ENCODE data around the gene HBA1. TPM values are rescaled to one million over a fixed set of nuclear protein-coding genes. Genes with fewer than 3 reads are reported as not detected.

HBA1 gene
- total and polyA plus RNA-seq, 2 donors (not counting 3 experiments of a cell fraction or from before 2014, with no cell fraction given) = not detected

DNA sequence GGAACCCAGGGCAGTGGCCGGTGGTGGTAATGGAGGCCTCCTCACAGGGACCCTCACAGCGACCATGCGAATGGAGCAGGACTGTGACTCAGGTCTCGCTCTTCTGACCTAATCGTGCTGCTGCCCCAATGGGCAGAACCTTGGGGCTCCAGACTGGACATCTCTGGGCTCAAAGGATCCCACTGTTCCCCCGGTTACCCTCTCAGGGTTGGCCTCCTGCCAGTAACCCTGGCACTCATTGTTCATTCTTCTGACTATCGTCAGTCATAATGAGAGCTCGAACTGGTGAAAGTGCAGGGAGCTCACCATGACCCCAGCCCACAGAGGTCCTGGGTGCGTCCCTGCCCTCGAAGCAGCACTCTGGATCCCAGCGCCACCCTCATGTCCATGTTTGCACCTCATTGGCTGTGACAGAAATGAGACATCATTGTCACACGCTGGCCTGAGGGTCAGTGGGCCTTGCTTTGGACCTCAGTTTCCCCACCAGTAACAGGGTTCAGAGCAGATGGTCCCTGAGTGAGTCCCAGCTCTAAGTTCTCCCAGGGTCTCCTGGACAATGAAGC is 34.0 kb upstream of the HBA1 start:
- Histone ChIP-seq H3K36me3 (ENCODE audit: control insufficient read depth in 2 of 2, extremely low read depth in 1 of 2, insufficient read depth in 2 of 2, low read length in 2 of 2) (no peaks in the 10 kb centered on the region), H3K9me1 (replicated peaks; ENCODE audit: control insufficient read depth, extremely low read depth, insufficient read depth, low read length) (no peaks in the 10 kb centered on the region), H3K27ac (ENCODE audit: insufficient read depth, low read depth, low read length) (no peak overlapping the region), H3K4me1 (ENCODE audit: control insufficient read depth, extremely low read depth, insufficient read depth, low read length) (no peaks in the 10 kb centered on the region), H2AFZ (ENCODE audit: low read depth, low read length) (no peak overlapping the region), H3K79me2 (ENCODE audit: control insufficient read depth, insufficient read depth, low read length) (peaks cover 4% of the 10 kb centered on the region), H4K20me1 (replicated peaks; ENCODE audit: control insufficient read depth, extremely low read depth, insufficient read depth, low read length) (no peaks in the 10 kb centered on the region), H3K4me2 (ENCODE audit: insufficient read depth, low read length) (no peak overlapping the region), H3K4me3 (replicated peaks in 1 of 3; ENCODE audit: insufficient read depth in 1 of 3, low read depth in 1 of 3, low read length in 3 of 3) (no peak overlapping the region), H3K9ac (replicated peaks; ENCODE audit: extremely low read depth, insufficient read depth, low read length) (no peak overlapping the region), H3K9me3 (replicated peaks; ENCODE audit: control insufficient read depth, insufficient read depth, low read length) (no peaks in the 10 kb centered on the region), H3K27me3 (ENCODE audit: control insufficient read depth in 2 of 2, insufficient read depth in 2 of 2, low read length in 2 of 2) (no peaks in the 10 kb centered on the region)
- ChIA-PET POLR2A (no interaction called here), CTCF (interaction anchor here (1.8 kb wide), 1 partner anchor 35 kb away, joined by 7 read pairs; no protein-coding TSS in a partner anchor)
- no peak for FAIRE-seq
- dilution Hi-C loops (cut with MboI; ENCODE audit: extremely low pct_ligation_motif_present, low sequenced_read_pairs) = no loop called here
- intact Hi-C loops (cut with micrococcal nuclease) = no loop called here
- BruUV-seq (replicated peaks) = no TSS peak
- TF ChIP-seq MYC (IDR thresholded peaks at IDR 0.05; ENCODE audit: low read depth, low read length) (no peak), GATA2 (IDR thresholded peaks at IDR 0.05; ENCODE audit: insufficient read depth, insufficient read length, low read depth, low read length) (no peak), FOS (IDR thresholded peaks at IDR 0.05; ENCODE audit: borderline replicate concordance, insufficient read depth, low read length) (no peak), JUN (IDR thresholded peaks at IDR 0.05; ENCODE audit: borderline replicate concordance, insufficient read depth, insufficient read length, low read depth) (no peak), POLR2AphosphoS5 (IDR thresholded peaks at IDR 0.05; ENCODE audit: insufficient read depth, low read depth, low read length) (no peak), EZH2 (IDR thresholded peaks at IDR 0.05; ENCODE audit: borderline replicate concordance, low read depth, low read length, severe bottlenecking) (no peak), POLR2A (IDR thresholded peaks at IDR 0.05; ENCODE audit: low read depth, low read length) (no peak)
- TF ChIP-seq, protein P1, sequence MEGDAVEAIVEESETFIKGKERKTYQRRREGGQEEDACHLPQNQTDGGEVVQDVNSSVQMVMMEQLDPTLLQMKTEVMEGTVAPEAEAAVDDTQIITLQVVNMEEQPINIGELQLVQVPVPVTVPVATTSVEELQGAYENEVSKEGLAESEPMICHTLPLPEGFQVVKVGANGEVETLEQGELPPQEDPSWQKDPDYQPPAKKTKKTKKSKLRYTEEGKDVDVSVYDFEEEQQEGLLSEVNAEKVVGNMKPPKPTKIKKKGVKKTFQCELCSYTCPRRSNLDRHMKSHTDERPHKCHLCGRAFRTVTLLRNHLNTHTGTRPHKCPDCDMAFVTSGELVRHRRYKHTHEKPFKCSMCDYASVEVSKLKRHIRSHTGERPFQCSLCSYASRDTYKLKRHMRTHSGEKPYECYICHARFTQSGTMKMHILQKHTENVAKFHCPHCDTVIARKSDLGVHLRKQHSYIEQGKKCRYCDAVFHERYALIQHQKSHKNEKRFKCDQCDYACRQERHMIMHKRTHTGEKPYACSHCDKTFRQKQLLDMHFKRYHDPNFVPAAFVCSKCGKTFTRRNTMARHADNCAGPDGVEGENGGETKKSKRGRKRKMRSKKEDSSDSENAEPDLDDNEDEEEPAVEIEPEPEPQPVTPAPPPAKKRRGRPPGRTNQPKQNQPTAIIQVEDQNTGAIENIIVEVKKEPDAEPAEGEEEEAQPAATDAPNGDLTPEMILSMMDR (IDR thresholded peaks at IDR 0.05; ENCODE audit: extremely low read depth in 1 of 2, insufficient read depth in 1 of 2, low read depth in 1 of 2, low read length in 2 of 2) = no peak
- TF ChIP-seq, protein P2, sequence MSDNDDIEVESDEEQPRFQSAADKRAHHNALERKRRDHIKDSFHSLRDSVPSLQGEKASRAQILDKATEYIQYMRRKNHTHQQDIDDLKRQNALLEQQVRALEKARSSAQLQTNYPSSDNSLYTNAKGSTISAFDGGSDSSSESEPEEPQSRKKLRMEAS (IDR thresholded peaks at IDR 0.05; ENCODE audit: insufficient read depth, insufficient read length) = no peak
- no peak for DNase-seq (ENCODE audit: low read depth, low spot score)

Measured in endothelial cell of umbilical vein (primary cell).